SK-N-DZ (cell line): ENCODE measurements around the gene LEMD1.

Source experiments
- DNase-seq: peaks from one replicate; pipeline ENCODE4 v3.0.0-alpha.2; 2015; ENCODE audit warnings: low spot score
- small RNA-seq, 2 experiments: library from RNA; depleted of rRNA; stranded (forward); fragments of <200 nt; gene quantifications; one replicate each; pipeline ENCODE3, GENCODE V24; 2014

The LEMD1 gene

GRCh38 chr1:205335692-205336091, 86.2 kb downstream of the LEMD1 start:
- peak; percentile 79 for DNase-seq

- DNase-seq = no peak
These were observed 89.7 kb downstream of the LEMD1 start for GRCh38 chr1:205332015-205332791.

Small RNAs within 50 kb of the gene (small RNA-seq; reads per million reads assigned to genes)
- gene MIR135B (0 to 0.27 reads per million in 2 experiments), gene SNRPGP10 (0 to 0.31 reads per million in 2 experiments)
